Medulla oblongata (tissue), 1 donor: ENCODE results near the gene MYBBP1A.
A peak's percentile ranks its signal among the peaks of the same experiment; 100 is the strongest.
"Not testable (repeated sequence)": the region's sequence is repeated elsewhere in the genome, so short reads cannot be mapped to it uniquely, and the experiment has no call there.

Experiments used
- DNase-seq: peaks from one replicate; pipeline ENCODE4 v3.0.0-alpha.2; 2015; ENCODE audit errors: extremely low spot score

Gene MYBBP1A

GRCh38 chr17:4554997-4555799 lies at the start of gene MYBBP1A:
Gene MYBBP1A (minus strand): TSS chr17:4555384. CDS start chr17:4555324, 60 bp downstream.
- DNase-seq: peak; percentile 96

- not testable (repeated sequence) for DNase-seq
Observed at GRCh38 chr17:4604736-4605135, 49.6 kb upstream of the MYBBP1A start.

GRCh38 chr17:4604111-4604644 lies 49.0 kb upstream of the MYBBP1A start:
- DNase-seq: no peak

GRCh38 chr17:4602041-4602440 lies 46.9 kb upstream of the MYBBP1A start:
- DNase-seq: no peak

GRCh38 chr17:4601326-4601725 lies 46.1 kb upstream of the MYBBP1A start:
- no peak for DNase-seq

GRCh38 chr17:4600563-4600962 lies 45.4 kb upstream of the MYBBP1A start:
- DNase-seq: no peak

GRCh38 chr17:4599505-4600281 lies 44.5 kb upstream of the MYBBP1A start:
- no peak for DNase-seq

- DNase-seq: no peak
Observed at GRCh38 chr17:4598776-4599504, 43.8 kb upstream of the MYBBP1A start.

GRCh38 chr17:4597975-4598374 lies 42.8 kb upstream of the MYBBP1A start:
- no peak for DNase-seq

- no peak for DNase-seq
Observed at GRCh38 chr17:4596636-4597380, 41.6 kb upstream of the MYBBP1A start.

GRCh38 chr17:4595685-4596342 lies 40.6 kb upstream of the MYBBP1A start:
- DNase-seq: not testable (repeated sequence)

- DNase-seq: peak; percentile 26
Observed at GRCh38 chr17:4594931-4595684, 39.9 kb upstream of the MYBBP1A start.

GRCh38 chr17:4594406-4594805 lies 39.2 kb upstream of the MYBBP1A start:
- DNase-seq: no peak

GRCh38 chr17:4593021-4593421 lies 37.8 kb upstream of the MYBBP1A start:
- DNase-seq: no peak

GRCh38 chr17:4592240-4593005 lies 37.2 kb upstream of the MYBBP1A start:
- DNase-seq: no peak

- DNase-seq: no peak
Observed at GRCh38 chr17:4591529-4591928, 36.3 kb upstream of the MYBBP1A start.

GRCh38 chr17:4590981-4591453 lies 35.8 kb upstream of the MYBBP1A start:
- no peak for DNase-seq

- not testable (repeated sequence) for DNase-seq
Observed at GRCh38 chr17:4590042-4590441, 34.9 kb upstream of the MYBBP1A start.
